GM12865 (cell line): ENCODE data around the gene TMCC3.

Experiments
- DNase-seq: peaks from one replicate; pipeline ENCODE4 v3.0.0; 2010; ENCODE audit warnings: low read depth
- H3K4me3 ChIP-seq: 2 replicates; pipeline ENCODE4 v1.5.1; 2011; ENCODE audit warnings: mild to moderate bottlenecking, low read depth, low read length, control low read depth
- CTCF ChIP-seq: IDR thresholded peaks from 2 replicates; pipeline ENCODE4 v1.5.1; 2011; ENCODE audit warnings: low read length, control low read depth, low read depth, inconsistent platforms; ENCODE audit not compliant: insufficient read depth; ENCODE audit errors: missing control alignments

Gene TMCC3

GRCh38 chr12:94536040-94536965 lies 114.1 kb downstream of the TMCC3 start:
- no peak for TF ChIP-seq CTCF
- no peak overlapping the region for H3K4me3 ChIP-seq
- no peak for DNase-seq

GRCh38 chr12:94535510-94535921 lies 114.8 kb downstream of the TMCC3 start:
- no peak for DNase-seq
- no peak for TF ChIP-seq CTCF
- no peak overlapping the region for H3K4me3 ChIP-seq

GRCh38 chr12:94534774-94535509 lies 115.4 kb downstream of the TMCC3 start:
- H3K4me3 ChIP-seq: no peak overlapping the region
- DNase-seq: no peak
- TF ChIP-seq CTCF: no peak

GRCh38 chr12:94534278-94534677 lies 116.1 kb downstream of the TMCC3 start:
- no peak for DNase-seq
- no peak overlapping the region for H3K4me3 ChIP-seq
- TF ChIP-seq CTCF: no peak

- no peak overlapping the region for H3K4me3 ChIP-seq
- peak; percentile 87 for TF ChIP-seq CTCF
- DNase-seq: peak; percentile 83
These were observed 117.6 kb downstream of the TMCC3 start for GRCh38 chr12:94532490-94533422.

GRCh38 chr12:94531196-94531720 lies 119.1 kb downstream of the TMCC3 start:
- H3K4me3 ChIP-seq: no peak overlapping the region
- TF ChIP-seq CTCF: no peak
- no peak for DNase-seq
